ENCODE measurements around the gene LRRC75B.

LRRC75B gene

DNA sequence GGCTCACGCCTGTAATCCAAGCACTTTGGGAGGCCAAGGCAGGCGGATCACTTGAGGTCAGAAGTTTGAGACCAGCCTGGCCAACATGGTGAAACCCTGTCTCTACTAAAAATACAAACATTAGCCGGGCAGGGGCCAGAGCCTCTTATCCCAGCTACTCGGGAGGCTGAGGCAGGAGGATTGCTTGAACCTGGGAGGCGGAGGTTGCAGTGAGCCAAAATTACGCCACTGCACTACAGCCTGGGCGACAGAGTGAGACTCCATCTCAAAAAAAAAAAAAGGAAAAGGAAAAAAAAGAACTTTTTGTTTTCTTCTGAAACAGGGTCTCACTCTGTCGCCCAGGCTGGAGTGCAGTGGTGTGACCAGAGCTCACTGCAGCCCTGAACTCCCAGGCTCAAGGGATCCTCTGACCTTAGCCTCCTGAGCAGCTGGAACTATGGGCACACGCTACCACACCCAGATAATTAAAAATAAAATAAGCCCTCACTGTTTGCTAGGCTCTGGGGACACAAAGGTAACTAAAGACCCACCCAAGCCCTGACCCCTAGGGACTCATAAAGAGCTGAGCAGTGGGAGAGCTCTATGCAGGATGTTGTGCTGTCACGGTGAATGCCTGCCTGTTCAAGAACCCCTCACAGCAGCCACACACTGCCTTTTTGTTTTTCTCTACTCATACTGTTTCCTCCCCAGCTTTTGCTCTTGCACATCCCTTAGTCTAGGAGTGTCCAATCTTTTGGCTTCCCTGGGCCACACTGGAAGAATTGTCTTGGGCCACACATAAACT lies 40.2 kb downstream of the LRRC75B start:
- DNase-seq, result peak; percentile 53 to 65

DNA sequence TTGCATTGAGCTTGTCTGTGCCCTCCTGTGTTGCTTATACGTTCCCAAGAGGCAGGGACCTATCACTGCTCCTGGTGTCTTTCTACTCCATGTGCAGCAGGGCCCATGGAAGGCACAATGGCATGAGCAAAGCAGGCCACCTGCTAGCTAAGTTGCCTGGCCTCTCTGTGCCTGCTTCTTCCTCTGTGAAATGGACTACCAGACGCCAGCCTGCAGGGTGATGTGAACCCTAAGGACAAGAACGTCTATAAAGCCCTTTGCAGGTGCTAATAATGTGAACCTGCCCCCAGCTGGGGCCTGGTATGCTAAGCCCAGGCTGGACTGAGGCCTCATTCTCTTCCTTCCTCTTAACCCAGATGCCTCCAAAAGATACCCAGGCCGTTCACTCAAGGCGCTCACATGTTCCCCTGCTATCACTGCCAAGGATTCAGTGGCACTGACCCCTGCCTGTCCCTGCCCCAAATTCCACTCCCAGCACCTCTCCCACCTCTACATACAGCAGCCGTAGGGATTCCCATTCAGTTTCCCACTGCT lies 41.9 kb downstream of the LRRC75B start:
- no peak for DNase-seq

DNA sequence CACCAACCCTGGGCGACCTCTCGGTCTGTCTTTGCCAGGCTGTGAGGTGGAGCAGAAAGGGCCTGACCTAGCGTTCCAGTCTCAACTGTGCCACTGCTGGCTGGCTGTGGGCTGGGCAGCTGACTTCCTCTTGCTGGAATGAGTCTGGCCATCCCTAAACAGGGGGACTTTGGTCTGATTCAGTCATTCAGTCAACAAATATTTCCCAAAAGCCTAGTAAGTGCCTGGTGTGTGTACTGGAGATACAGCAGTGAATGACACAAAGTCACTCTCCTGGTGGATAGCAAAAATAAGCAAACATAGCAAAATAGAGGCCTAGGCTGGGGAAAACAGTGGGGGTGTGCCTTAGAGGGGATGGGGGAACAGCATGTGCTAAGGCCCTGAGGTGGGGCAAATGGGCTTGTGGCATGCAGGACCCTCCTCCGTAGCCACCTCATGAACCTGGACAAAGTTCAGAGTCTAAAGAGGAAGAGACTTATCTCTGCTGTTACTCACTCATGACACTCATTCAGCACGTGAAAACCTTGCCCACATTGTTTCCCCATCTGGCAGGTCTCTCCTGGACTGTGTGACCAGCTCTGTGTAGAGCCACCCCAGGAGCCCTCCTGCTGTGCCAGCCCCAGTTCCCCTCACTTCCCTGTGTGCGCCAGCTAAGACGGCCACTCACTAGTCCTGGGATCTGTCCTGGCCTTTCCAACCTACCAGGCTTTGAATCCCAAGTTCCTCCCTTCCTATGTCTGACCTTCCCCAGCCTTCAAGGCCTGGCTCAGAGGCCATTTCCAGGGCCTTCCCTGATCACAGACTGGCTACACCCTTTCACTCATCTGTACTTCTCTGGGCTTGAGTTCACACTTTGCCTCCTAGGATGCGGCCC lies 42.6 kb downstream of the LRRC75B start:
- DNase-seq, result no peak

DNA sequence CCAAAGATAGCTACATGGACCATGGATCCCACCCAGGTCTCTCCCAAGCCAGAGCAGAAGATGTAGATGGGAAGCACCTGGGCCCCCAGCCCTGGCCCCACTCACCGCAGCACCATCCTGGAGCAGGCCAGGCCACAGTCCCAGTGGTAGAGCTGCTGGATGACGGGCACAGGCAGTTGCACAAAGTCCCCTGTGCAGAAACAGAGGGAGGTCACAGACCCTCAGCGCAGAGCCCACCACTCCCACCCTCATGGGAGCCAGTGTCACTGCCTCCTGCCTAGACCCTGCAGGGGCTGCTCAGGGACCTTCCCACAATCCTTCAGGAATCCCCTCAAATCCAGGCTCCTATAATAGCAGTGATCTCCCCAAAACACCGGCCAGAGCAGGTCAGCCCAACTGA lies 44.1 kb downstream of the LRRC75B start:
- no peak for DNase-seq

DNA sequence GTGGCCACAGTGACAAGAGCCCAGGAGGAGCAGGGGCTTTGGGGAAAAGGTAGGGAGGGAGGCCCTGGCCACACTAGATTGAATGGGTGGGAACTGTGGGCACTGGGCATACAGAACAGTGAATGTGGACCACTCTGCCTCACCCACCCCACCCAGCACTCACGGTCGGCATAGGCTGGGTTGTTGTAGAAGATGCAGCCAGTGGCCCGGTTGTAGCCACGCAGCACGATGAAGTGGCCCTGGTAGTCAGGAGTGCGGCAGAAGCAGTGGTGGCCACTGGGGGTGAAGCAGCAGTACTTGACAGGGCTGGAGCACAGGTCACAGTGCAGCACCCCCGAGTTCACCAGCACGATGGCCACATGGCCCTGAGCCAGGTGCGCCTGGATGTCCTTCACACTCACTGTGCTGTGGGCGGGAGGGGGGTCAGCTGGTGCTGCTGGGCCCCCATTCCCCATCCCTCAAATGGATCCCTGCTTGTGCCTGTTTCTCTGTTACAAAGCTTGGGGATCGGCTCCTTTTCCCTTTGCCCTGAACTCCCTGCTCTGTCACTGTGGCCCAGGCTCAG lies 49.1 kb downstream of the LRRC75B start:
- no peak for DNase-seq

DNA sequence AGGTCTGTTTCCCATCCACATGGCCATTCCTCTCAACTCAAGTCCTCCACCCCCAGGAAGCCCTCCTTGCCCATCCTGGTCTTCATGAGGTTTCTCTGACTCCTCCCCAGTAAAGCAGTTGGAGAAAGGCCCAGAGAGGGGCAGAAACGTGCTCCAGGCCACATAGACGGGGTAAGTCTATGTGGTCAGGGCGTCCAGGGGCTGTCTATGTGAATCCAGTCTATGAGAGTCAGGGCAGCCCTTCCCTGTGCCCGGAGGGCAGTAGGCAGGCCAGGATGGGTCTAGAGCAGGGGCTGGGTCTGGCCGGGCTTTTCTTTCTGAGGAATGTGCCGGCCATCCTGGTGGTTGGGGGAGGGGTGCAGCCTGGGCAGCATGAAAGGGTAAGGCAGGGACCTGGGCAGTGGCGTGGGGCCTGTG lies 49.7 kb downstream of the LRRC75B start:
- DNase-seq, result no peak

DNA sequence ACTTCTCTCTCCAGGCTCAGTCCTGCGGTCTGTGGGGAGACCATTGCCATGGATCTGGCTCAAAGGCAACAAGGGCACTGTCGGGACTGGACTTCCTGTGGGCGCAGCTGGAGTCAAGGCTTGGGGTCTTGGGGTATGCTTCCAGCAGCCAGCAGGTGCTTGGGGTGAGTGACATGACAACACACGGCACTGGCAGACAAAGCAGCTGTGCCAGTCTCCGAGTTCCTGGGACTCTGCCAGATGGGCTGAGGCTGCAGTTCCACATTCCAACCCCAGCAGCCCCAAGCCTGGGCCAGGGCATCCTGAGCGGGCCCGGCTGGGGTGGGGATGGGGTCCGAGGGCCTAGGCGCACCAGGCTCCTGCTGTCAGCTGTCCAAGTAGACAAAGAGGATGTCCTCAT lies 50.2 kb downstream of the LRRC75B start:
- no peak for DNase-seq

DNA sequence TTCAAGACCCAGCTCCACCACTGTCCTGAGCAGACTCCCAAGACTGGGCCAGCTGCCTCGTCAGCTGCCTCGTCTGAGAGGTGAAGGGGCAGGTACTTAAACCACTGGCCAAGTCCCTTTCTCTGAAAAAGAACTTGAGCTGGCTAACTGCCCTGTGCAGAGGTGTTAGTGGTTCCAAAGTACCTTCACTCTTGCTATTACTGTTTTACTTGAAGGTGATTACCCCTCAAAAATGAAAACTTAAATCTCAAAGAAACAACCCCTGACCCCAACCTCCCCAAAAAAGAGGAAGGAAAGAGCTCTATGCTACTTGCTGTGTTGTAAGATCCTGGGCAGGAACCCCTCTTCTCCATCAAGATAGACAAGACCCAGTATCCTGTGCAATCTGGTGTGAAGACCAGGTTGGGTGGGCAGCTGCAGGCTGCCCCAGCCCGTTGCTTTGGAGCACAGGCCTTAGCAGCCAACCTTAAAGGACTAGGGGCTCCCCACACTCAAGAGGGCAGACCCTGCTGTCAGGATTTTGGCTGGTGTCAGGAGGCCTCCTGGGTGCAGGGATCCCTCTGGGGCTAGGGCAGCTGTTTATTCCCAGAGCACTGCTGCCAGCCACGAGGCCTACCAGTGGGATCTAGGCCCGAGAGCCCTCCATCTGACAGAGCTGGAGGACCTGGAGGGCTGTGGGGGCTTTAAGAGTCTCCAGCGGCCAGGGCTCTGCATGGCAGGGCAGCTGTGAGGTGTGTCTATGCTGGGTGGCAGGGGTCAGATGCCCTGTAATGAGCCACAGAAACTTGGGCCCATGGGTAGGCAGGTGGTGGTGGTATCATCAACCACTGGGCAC lies 51.0 kb downstream of the LRRC75B start:
- no peak for DNase-seq

DNA sequence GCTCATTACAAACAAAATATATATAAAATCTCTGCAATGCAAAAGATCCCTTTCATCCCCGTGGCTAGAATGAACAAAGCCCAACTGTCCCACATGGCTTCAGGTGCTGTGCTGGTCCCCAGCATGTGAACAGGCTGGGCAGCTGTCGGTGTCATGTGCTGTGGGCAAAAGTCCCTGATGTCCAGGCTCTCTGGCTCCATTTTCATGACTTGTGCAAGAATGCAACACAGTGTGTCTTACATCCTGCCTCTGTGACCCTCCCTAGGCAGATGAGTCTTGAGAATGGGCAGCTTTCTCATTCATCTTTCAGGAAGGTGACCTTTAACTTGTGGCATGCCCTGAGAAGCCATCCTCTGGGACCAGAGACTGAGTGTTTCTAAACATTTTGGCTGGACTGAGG lies 52.4 kb downstream of the LRRC75B start:
- DNase-seq, result no peak

DNA sequence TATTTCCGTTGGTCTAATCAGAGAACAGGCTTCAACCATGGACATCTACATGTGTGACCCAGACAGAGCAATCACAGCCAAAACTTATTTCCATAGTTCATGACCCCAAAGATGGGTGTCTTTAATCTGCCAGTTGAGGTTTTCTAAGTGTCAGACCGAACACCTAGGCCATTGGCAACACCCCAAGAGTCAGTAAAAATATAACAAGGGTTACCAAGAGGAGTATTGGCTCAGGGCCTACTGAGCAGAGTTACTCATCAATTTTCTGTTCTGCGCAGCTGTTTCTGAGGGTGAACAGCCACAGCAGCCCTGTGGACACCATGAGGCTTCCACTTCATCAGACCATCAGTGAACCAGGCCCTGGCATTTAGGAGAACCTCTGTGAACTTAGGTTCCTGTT lies 56.8 kb downstream of the LRRC75B start:
- DNase-seq, result no peak
